Right lobe of liver (tissue), 4 donors: ENCODE data around the gene ALK.

Source experiments
- POLR2A ChIP-seq: fragments of 450-650 bp; IDR thresholded peaks from one replicate; pipeline ENCODE4 v1.6.1; 2017; ENCODE audit warnings: antibody characterized with exemption, mild to moderate bottlenecking
- TF ChIP-seq, protein P1 (sequence below), 4 donors: fragments of 200-600 bp in 3 of 4; fragments of 450-650 bp in 1 of 4; IDR thresholded peaks; one replicate each; pipeline versions ENCODE4 v1.5.1 to v1.8.0; 2016 to 2022; ENCODE audit warnings: antibody characterized with exemption in 4 of 4, mild to moderate bottlenecking in 2 of 4
- donor health status: DM: no; HTN: no; CAD: no.
- donor health status: DM: no; HTN: no; CAD: no.
- donor health status: DM: no; HTN: yes; CAD: no.

DNA sequence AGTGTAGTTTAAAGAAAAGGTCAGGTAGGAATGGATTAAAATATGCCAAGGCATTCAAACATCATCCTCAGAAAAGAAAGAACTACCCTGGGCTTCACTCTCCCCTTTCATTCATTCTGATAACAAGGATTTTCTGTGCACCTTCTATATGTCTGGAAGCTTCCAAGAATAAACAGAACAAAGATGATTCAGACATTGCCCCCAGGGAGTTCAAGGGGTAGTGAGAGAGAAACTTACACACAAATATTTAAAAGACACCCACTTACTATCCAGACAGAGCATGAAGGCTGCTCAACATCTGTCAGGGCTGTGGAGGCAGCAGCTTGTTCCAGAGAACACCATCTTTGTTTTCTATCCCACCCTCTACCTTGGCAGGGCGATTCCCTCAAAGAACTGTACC is 140.5 kb downstream of the ALK start:
- TF ChIP-seq, protein P1, sequence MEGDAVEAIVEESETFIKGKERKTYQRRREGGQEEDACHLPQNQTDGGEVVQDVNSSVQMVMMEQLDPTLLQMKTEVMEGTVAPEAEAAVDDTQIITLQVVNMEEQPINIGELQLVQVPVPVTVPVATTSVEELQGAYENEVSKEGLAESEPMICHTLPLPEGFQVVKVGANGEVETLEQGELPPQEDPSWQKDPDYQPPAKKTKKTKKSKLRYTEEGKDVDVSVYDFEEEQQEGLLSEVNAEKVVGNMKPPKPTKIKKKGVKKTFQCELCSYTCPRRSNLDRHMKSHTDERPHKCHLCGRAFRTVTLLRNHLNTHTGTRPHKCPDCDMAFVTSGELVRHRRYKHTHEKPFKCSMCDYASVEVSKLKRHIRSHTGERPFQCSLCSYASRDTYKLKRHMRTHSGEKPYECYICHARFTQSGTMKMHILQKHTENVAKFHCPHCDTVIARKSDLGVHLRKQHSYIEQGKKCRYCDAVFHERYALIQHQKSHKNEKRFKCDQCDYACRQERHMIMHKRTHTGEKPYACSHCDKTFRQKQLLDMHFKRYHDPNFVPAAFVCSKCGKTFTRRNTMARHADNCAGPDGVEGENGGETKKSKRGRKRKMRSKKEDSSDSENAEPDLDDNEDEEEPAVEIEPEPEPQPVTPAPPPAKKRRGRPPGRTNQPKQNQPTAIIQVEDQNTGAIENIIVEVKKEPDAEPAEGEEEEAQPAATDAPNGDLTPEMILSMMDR (IDR thresholded peaks at IDR 0.05): no peak
- no peak for TF ChIP-seq POLR2A
